HG03460 (cell line): Measurements from ENCODE around the gene ELL.

Experiments
- ATAC-seq: cut with Tn5 transposase; IDR thresholded peaks from one replicate; pipeline ENCODE4 v1.9.1; 2021; ENCODE audit not compliant: unreplicated experiment

The ELL gene

GRCh38 chr19:18425515-18426415 lies 96.1 kb downstream of the ELL start:
- no peak for ATAC-seq

GRCh38 chr19:18424890-18425514 lies 96.9 kb downstream of the ELL start:
- no peak for ATAC-seq

DNA sequence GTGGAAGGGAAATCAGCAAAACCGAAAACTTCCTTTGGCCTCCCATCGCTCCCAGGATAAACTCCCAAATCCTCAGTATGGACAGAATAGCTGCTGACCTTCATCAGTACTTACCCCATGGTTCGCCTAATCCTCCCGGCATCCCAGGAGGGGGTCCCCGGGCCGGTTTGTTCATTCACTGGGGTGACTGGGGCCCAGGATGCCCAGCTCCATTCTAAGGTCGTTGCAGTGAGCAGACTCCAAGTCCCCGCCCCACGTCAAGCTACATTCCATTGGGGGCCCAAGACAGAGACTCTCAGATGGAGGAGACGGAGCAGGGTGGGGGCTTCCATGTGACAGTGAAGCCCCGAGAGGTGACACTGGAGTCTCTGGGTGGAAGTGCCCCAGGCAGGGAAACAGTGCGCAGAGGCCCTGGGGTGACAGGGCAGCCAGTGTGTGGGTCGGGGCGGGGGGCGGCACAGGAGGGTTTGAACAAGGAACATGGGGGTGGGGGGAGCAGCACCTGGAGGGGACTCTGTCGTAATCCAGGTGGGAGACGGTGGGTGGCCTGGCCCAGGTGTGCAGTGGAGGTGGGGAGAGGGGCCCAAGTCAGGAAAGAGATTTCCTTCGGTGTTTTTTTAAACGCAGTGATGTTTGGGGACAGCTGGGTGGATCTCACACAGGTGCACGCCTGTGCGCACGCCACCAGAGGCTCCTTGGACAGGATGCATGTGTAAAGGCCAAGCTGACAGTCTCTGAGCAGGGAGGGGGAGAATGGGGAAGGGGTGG lies 97.6 kb downstream of the ELL start:
- ATAC-seq: no peak

DNA sequence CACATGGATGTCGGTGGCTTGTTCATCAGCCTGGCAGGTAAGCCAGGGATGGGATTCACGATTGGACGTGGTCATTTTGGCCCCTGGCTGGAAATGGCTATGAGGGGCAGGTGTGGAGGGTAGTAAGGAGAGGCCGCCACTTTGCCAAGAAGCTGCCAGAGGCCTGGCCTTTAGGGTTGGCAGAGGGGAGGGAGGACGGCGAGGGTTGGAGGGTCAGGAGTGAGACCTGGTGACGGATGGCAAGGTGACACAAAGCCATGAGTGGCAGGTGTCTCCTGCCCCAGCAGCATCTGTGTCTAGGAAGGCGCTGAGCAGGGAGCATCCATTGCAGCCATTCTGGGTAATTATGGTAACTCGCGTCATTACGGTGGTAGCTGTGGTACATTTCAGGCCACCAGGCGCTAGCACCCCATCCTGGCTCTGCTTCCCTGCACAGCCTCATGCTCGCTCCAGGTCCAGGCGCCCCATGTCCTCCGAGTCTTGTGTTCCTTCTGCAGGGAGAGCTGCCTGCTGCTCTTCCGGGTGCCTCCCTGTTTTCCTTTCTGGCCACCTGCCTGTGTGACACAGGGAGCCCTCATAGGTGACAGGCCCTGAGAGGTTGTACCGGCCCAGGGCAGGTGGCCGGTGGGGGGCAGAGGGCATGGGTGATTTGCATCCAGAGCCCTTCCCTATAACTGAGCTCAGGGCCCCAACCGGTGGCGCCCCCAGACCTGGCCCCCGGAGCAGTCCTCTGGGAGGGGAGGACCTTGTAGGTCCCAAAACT lies 98.4 kb downstream of the ELL start:
- ATAC-seq: no peak

DNA sequence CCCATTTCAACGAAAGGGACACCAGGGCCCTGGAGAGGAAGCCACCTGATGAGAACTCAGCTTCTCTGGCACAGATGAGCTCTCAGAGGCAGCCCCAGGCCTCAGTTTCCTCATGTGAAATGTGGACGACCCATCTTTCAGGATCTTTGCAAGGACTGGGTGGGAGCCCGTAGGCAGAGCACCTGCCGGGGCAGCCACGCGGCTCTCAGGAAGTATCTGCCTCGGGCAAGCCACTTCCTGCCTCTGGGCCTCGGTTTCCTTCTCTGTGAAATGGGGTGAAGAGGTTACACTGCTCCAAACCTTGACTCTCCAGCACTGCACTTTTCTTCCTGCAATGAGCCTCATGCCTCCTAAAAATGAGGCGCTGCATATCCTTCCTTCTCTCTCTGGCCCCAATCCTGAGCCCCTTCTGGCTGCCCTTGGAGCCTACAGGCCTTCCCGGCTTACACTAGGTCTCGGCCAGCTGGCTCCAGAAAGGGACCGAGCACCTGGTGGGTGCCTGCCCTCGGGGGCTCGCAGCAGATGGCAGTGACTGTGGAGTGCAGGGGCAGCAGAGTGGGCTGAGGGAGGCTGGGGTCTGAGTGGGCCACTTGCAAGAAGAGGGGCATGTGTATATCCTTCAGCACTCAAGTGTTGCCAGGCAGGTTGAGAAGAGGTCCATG lies 99.2 kb downstream of the ELL start:
- ATAC-seq: no peak

GRCh38 chr19:18421371-18421959 lies 100.4 kb downstream of the ELL start:
- no peak for ATAC-seq

DNA sequence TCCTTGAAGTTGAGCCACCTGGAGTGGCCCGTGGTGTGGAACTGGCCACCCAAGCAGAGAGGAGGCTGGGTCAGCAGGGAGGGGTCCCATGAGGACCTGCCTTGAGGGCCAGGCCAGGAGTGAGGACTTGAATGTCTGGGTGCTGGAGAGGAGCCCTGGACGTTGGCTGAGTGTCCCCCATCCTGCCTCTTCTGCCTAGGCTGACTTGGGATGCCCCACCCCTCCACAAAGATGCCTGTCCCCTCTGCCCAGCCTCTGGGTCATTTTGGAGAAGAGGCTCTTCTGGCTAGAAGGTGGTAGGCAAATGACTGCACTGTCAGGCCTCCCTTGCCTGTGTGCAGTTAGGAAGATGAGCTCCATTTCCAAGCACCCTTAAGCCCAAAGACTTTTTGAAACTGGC lies 100.9 kb downstream of the ELL start:
- ATAC-seq: no peak

DNA sequence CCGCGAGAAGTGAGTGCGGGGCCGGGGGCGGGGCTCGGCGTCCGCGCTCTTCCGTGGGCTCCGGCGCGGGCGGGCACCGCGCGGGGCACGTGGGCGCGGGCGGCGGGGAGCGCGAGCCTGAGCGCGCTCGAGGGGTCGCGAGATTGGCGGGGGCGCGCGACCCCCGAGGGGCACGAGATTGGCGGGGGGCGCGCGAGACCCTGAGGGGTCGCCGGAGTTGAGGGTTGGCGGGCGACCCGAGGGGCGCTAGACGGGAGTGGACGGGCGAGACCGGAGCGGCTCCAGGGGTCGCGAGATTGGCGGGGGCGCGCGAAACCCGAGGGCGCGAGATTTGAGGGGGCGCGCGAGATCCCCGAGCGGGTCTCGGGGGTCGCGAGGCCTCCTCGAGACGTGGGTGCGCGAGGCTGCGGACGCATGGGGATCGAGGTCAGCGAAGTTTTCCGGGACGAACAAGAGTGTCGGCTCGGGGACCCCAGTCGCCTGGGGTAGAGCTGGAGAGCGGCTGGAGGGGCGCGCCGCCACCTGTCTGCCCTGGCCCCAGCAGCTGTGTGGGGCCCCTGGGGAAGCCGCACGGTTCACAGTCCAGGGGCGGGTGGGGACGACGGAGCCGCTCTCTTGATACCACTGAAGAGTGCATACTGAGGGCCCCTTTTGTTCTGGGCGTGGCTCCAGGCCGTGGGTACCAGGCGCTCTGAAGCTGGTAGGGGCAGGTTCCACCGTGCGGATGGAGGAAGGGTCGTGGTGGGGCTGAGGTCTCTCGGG lies 102.0 kb downstream of the ELL start:
- no peak for ATAC-seq

GRCh38 chr19:18419195-18419698 lies 102.6 kb downstream of the ELL start, which contains the start of gene SSBP4:
SSBP4 (plus strand) TSS chr19:18419398; CDS start chr19:18419649, 251 bp downstream.
- ATAC-seq: peak; percentile 32

- peak; percentile 5 for ATAC-seq
Observed at GRCh38 chr19:18418483-18419194, 103.2 kb downstream of the ELL start.

DNA sequence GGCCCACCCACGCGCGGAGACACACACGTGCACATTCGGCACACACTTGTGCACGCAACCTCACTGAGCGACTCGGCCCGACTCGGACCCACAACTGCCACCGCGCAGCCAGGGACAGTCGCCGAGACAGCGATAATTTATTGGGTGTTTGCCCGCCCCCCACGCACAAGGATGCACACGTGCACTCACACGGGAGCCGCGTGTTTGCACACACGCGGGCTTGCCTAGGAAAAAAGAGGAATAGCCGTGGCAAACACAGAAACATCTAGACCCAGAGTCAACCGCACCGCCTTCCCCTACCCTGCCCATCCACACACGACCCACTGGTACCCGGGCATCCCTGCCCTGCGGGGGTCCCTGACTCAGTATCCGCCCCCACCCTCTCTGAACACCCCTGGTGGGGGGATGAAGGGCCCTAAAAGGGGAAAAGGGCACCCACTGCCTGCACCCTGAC lies 103.8 kb downstream of the ELL start:
- no peak for ATAC-seq

DNA sequence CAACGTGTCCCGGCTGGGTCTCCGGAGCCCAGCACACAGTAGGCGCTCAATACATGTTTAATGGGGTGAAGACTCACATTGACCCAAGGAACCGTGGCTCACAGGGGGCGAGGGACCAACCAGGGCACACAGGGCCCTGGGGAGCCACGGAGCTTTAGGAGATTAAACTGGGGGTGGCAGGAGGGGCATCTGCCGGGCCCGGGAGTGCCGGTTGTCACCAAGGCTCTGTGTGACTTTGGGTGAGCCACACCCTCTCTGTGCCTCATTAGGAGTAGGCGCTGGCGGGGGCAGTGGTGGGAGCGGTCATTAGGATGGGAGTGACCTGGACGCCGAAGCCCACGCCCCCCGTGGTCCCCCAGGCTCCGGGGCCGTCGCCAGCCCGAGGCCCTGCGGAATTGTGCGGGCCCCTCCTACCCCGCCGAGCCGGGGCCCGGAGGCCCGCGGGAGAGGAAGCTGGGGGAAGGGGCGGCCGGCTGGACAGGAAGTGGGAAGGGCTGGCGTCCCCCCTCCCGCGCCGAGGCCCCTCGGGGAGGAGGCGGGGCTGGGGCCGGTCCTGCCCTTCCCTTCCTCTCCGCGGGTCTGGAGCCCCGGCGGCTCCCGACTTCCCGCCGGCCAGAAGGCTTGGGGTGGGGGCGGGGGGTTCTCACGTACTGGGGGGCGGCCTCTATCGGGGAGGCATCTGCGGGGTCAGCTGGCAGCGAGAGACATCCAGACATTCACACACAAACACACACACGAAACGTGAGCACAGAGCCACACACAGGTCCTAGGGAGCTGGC lies 104.4 kb downstream of the ELL start:
- no peak for ATAC-seq

DNA sequence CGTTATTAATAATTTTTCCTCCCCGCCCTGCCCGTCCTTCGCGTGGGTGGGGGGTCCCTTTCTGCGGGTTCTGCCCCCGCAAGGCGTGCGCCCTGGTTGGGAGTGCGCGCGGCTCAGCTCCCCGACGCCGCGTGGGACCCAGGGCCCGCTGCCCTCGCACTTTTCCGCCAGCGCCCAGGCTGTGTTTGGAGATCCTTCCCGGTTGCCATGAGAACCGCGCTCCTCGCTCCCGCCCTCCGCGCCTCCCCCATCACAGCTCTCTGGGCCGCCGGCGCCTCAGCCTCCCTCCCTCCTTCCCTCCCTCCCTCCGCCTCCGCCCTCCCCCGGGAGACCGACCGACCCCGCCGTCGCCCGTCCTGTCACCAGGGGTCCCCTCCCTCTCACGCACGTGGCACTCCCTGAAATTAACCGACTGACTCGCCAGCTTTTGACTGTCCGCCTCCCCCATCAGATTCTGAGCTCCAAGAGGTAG lies 105.1 kb downstream of the ELL start:
- no peak for ATAC-seq

DNA sequence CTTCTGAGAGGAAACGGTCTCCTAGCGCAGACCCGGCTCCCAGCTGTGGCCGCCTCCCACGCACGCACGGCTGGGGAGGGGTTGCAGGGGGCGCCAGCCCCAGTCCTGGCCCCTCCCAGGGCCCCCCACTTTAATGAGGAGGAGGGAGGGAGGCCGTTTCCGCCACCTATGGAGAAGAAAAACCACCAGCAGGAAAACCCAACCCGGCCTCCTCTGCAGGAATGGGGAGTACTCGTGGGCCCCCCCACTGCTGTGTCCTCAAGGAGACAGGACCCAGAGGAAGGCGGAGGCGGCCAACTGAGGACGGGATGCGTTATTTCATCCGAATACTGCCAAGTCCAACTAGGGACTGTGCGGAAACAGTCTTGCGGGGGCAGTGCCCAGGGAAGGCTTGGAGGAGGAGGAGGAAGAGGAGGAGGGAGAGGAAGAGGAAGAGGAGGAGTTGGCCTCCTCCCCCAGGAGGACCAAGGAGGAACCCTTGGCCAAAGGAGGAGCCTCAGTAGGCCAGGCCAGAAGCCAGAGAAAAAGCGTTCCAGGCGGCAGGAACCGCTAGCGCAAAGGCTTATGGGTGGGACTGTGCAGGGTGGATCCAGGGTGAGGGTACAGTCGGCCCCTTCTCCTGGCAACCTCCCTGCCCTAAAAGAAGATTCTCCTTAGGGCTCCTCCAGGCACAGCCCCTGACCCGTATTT lies 106.5 kb downstream of the ELL start:
- ATAC-seq: no peak

- ATAC-seq: no peak
Observed at GRCh38 chr19:18414504-18415177, 107.2 kb downstream of the ELL start.

- no peak for ATAC-seq
Observed at GRCh38 chr19:18412610-18413239, 109.1 kb downstream of the ELL start.
